Globus pallidus (tissue), 1 donor: ENCODE data around the gene VARS1.
"Not testable (repeated sequence)": the region's sequence is repeated elsewhere in the genome, so short reads cannot be mapped to it uniquely, and the experiment has no call there.

Experiments used
- DNase-seq: peaks from one replicate; pipeline ENCODE4 v3.0.0-alpha.2; 2015; ENCODE audit warnings: low spot score

The VARS1 gene

DNA sequence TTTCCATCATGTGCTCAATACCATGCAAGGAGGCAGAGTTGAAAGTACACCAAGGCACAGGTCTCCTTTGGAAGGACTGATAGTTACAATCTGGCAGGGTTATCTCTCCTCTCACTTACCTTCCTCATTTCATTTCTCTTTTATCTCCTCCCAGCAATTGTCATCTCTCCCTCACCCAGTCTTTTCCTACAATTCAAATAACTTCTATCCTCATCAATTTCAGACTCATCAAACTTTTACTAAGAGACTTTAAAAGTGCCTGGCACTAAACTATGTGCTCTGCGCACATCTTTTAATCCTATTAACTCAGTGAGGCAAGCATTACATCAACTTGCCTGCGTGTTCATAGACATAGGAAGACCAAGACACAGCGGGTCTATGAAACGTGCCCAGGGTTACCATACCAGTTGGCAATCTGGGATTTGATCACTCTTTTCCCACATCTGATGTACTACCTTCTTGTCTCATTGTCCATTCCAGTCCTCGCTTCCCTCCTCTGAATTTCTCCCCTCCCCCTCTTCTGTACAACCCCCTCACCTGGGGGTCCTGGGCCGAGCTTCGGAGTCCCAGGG, 1.2 kb downstream of the VARS1 start:
- DNase-seq = no peak

DNA sequence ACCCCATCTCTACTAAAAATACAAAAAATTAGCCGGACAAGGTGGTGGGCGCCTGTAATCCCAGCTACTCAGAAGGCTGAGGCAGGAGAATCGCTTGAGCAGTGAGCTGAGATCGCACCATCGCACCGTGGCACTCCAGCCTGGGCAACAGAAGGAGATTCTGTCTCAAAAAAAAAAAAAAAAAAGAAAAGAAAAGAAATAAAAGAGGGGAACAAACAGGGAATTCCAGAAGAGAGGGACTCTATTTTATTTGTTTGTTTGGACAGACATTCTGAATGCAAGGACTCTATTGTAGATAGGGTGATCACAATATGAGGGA, 1.7 kb downstream of the VARS1 start:
- not testable (repeated sequence) for DNase-seq

DNA sequence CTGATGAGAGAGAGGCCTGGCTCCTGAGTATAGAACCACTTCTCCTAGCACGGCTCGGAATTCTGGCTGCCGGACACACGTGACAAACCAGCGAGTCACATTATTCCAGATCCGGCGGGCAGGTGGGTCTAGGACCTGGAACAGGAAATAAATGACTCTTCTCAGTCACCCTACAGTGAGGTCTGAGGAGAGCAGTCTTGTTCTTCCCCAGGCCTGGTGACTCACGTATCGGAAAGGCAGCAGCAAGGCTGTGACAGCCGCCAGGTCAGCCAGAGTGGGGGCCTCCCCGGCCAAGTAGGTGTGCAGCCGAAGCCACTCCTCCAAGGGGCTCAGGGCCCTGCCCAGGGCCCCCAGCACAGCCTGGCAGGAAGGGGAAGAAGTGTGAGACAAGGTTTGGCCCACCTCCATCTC, 2.8 kb downstream of the VARS1 start:
- no peak for DNase-seq

DNA sequence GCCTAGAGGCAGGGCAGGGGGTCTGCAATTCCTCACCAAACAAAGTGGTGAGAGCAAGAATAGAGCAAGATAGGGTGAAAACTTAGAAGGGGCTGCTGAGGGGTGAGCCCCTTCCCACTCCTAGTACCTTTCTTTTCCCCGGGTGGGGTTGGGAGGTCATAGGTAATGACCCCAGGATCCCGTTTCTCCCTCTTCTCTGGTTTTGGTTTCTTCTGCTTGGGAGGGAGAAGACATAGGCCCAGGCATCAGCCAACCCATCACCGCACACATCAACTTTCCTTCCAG, 3.5 kb downstream of the VARS1 start:
- DNase-seq = no peak

DNA sequence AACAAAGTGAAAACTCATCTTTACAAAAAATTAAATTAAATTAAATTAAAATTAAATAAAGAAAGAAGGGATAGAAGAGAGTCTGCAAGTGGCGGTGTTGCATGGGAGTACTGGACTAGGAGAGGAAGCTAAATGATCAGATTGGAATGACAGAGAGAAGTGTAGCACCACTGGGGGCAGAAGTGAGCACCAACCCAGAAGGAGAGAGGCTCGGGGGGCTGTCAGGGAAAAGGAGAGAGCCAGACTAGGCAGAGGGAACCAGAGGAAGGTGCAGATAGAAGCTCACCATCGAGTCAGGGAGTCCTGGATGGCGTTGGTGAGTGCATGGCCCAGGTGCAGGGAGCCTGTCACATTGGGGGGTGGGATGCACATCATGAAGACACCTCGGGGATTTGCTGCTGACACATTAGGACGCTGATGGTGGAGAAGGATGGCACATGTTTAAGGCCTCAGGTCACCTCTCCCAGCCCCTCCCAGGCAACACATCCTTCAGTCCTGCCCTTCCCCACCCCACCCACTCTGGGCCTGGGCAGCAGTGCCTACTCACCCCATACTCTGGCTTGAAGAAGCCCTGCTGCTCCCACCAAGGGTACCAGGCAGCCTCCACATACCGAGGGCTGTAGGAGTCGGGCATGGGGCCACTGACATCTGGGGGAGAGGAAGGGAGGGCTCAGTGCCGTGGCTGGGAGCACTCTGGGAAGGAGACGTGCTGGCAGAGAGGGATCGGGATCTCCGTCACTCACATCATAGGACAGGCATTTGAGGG, 4.0 kb downstream of the VARS1 start:
- DNase-seq = no peak

DNA sequence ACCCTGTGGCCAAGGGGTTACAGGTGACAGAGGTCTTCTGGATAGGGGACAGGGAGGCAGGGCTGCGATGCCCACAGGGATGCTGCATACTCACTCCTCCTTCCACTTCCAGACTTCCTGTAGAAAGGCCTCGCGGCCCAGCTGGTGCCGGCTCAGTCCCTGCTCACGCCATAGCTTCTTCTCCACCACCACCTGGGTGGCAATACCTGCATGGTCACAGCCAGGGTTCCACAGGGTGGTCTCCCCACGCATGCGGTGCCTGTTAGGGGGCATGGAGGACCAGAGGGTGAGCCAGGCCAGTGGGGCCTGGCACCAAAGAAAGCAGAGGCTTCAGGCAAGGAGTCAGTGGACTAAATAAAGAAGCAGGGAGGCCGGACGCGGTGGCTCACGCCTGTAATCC, 10.1 kb downstream of the VARS1 start:
- DNase-seq = no peak

DNA sequence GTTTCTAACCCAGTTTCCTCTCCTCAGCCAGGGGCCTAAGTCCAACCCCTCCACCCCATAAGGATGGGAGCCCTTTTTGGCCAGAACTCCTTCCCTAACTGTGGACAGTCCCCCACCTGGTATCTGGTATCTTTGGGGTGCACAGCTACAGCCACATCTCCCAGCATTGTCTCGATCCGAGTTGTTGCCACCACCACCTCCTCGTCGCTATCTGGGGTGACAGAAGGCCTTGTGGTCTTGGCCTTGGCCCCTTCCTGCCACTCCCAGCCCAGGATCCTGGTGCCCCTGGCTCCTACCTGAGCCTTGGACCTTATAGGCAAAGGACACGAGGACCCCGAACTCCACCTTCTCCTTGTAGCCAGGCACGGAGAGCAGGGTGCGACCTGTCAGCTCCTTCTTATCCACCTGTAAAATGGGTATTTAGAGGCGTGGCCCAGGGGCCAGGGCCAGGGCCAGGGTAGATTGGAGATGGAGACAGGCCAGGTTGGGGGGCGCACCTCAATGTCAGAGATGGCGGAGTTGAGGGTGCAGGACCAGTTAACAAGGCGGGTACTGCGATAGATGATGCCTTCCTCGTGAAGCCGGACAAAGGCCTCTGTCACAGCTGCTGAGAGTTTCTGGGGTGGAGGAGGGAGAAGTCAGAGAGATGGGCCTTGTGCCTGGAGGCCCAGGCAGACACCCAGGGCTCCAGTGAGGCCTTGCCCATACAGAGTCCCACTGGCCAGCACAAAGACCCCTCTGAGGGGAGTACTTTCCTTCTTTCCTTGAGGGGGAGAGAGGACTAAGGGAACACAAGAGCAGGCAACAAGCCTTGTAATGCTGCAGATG, 11.2 kb downstream of the VARS1 start:
- DNase-seq = peak; percentile 43

DNA sequence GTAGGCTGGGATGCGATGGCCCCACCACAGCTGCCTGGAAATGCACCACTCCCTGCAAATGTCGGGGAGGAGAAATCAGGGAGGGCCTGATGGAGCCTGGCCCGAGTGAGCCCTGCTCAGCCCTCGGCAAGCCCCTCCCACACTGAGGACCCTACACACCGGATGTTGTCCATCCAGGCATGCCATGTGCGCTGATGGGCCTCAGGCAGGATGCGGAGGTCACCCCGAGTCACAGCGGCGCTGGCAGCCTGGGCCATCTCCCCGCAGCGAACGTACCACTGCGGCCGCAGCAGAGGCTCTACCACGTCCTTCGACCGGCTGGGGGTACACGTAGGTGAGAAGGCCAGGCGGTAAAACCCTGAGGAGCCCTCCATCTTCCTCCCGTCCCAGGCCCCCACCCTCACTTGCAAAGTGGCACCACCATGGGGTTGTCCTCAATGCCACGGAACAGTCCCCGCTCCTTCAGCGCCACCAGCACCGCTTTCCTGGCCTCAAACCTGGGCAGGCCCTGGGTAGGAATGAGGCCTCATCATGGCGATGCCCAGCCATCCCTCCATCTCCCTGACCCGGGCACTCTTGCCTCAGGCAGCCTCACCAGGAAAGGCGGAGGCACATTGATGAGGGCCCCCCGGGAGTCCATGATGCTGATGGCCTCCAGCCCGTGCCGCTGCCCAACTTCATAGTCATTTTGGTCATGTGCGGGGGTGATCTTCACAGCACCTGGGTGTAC, 13.3 kb downstream of the VARS1 start:
- DNase-seq = no peak

DNA sequence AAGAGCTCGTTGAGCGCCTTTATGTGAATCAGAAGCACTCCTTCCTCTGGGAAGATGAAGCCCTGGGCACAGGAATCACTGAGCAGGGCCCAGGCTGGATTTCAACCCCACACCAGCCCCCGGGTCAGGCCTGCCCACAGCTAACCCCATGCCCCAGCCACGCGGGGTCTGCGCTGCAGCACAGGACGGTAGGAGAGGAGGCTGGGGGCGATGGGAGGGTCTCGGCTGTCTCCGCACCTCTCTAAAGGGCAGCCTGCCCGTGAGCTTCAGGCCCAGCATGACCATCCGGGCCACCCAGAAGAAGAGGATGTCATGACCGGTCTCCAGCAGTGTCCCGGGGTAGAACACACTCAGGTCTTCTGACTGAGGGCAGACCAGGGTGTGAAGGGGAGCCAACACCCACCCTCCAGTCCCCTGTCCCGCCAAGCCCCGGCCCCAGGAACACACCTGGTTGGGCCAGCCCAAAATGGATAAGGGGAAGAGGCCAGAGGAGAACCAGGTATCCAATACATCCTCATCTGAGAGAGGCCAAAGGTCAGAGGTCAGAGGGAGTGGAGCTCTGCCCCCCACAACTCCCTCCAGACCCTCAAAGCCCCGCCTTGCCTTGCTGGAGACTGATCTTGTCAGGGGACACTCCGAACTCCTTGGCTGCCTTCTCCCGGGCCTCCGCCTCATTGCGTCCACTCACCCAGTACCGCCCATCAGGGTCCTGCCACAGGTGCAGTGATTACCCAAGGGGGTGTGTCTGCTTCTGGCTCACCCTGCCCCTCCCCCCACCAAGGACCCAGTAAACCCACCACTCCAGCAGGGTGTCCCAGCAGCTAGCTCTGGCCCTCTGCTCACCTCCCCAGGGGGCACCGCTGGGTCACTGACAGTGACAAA, 14.1 kb downstream of the VARS1 start:
- no peak for DNase-seq

DNA sequence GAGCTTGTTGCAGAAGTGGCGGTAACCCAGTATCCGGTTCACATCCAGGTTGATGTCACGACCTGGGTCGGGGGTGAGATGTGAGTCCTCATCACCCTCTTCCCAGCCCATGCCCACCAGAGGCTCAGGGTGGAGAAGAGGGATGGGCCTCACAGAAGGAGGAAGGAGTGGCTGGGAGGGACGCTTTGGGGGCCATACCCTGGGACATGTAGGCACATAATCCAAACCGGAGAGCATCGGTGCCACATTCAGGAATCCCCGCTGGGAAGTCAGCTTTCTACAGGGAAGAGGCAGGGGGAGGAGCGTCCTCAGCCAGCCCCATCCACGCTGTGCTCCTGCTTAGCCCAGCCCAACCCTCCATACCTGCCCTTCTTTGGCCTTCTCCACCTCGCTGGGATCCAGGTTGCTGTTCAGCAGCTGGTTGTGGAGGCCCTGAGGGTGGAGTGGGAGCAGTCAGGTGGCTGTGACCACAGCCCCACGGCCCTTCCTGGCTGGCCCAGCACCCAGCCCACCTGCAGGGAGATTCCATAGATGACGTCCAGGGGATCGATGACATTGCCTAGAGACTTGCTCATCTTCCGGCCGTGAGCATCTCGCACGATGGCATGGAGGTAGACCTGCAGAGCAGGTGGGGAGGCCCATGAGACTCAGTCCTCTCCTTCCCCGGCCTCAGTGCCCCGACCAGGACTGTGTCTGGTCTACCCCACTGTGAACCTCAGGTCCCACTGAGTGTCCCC, 14.9 kb downstream of the VARS1 start:
- DNase-seq = no peak

DNA sequence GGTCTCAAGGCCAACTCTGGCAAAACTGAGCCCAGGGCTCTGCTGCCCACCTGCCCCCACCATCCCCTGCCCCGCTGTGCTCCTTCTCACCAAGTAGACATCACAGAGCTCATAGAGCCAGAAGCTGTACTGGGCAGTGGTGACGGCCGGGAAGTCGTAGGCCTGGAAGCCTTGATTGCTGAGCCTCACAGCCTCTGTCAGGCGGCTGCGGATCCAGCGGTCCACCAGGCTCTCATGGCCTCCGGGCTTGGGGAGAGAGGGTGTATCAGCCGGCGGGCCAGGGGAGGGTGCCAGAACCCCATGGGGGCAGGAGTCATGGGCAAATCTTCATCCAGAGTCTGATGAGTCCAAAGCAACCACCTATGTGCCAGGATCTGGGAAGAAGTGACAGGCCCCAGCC, 15.6 kb downstream of the VARS1 start:
- no peak for DNase-seq

DNA sequence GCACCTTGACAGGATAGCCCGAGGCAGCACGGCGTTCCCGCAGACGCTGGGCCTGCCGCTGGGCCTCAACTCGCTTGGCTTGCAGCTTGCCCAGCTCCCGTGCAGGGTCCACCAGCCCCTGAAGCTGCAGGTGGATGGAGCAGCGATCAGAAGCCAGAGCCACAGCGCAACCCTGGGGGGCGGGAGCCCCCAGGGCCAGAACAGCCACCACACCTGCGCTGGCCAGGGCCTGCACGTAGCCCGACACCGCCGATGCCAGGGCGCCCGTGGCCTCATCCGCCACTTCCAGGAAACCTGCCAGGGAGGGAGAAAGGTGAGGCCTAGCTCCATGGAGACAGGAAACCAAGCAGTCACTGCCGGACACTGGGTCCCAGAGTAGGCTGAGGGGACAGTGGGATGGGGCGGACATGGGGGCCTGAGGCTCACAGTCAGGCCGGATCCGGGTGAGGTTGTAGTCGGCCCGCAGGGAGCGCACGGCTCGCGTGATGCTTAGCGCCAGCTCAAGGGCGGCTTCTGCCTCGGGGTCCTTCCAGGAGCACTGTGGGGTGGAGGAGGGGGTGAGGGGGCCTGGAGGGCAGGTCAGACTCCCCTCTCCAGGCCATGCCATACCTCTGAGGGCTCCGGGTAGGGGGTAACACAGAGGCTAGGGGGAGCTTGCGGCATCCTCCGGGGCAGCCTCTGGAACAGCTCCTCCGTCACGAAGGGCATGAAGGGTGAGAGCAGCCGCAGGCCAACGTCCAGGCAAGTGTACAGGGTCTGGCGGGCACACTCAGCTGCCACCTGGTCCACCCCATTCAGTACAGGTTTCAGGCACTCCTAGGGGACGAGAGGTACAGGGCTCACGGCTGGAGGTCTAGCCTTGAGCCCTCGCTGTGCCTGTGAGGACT, 16.3 kb downstream of the VARS1 start:
- DNase-seq = no peak

DNA sequence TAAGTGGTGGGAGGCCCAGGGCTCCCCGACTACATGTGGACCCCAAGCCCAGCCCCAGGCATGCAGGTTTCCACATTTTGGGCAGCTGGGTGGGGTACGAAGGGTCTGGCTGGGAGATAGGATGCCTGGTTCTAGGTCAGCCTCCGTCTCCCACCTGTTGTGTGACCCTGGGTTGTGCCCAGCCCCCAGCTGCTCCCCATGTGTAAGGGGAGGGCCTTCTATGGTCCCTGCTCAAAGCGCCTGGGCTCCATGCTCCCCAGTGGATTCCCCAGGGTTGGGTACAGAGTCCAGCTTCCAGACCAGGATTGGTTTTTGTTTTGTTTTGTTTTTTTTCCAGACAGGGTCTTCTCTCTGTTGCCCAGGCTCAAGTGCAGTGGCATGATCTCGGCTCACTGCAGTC, 17.4 kb downstream of the VARS1 start:
- no peak for DNase-seq

DNA sequence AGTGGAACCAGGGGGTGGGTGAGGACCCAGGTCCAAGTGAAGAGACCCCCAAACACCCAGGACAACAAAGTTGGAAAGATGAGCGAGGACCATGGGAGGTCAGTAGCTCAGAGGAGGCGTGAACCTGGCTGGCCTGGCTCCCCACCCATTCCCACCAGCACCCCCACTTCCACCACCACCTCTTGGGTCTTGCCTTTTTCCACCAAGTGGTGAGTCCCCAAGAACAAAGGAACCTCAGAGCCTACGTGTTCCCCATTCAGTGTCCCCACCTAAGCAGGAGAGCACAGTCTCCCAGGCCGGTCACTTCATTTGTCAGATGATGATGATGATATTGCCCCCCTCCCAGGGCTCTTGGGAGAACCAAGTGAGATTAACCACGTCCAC, 17.9 kb downstream of the VARS1 start:
- no peak for DNase-seq

DNA sequence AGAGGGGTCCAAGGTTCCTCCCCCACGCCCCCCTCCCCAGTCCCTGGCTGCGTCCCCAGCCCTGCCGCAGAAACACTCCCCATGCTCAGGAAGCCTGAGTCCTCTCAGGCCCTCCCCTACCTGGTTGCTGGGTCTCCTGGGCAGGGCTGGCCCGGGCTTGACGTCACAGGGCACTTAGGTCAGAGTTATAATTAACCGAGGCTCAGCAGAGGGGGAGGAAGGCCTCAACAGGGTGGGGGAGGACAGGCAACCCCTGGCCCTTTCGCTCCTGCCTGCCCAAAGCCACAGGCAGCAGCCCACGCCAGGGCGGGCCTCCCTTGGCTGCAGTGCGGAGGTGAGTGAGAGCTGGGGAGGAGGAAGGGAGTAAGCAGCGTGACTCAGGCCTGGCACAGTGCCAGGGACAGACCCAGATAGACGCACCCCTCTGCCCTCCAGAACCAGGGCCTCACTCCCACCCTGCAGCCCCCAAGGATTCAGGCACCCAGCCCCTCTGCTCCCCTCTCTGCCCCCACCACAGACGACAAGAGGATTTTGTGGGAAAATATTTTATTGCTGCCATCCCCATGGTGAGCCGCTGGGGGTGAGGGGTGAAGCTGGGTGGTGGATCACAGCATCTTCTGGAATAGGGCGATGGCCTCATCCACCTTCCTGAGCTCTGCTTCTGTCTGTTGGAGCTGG, 18.4 kb downstream of the VARS1 start, which contains the start of gene VWA7:
TSS of gene VWA7 (minus strand) at position 340 of the 678 bp plus-strand sequence. CDS start 549 bp downstream, outside the sequence.
- no peak for DNase-seq

DNA sequence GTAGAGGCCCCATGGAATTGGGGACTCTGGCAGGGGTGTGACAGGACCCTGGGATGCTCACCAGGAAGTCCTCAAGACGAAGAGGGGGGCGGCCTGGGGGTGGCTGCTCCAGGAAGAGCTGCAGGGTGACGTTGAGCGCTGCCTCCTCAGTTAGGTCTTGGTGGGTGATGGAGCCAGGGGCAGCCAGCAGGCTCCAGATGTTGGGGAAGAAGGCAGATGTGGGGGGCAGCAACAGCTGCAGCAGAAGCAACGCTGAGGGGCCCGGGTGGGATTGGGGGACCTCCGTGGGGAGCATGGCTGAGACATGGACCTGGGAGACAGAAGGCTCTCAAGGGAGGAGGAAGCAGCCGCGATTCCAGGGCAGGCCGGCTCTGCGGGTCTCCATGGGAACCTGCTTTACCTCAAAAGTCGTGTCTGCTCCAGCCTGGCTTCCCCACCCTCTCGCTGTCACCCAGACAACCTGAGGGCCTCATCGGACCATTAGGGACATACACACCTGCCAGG, 19.0 kb downstream of the VARS1 start:
- no peak for DNase-seq

DNA sequence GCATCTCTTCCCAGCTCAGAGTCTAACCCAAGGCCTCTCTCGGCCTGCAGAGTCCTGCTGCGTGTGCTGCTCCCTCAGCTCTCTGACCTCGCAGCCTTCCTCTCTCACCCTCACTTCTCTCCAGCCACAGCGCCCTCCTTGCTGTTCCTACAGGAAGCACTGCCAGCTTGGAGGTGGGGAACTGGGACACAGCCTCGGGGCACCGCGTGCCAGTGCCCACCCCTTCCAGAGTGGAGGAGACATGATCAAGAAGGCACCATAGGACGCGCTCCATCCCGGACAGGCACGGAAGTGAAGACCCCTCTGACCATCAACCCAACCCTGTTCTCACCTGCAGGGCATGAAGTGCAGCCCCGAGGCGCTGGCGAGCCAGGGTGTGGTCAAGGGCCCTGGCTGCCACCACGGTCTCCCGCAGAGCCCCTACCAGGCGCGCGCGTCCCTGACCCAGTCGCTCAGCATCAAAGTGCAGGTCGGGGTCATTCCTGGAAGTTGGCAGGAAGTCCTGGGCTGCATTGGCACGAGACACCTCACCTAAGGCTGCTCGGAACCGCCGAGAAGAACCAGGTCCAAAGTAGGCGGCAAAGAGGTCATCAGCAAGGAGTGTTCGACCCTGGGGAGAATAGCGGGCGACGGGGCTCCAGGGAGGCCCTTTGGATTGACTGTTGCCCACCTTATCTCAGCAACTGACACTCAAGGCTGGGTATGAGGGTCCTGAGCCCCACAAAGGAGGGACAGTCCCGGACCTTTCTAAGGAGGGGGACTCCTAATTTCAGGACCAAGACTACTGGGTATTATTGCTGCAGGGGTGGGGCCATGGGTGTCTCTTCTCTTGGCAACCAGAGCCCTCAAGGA, 19.7 kb downstream of the VARS1 start:
- no peak for DNase-seq

DNA sequence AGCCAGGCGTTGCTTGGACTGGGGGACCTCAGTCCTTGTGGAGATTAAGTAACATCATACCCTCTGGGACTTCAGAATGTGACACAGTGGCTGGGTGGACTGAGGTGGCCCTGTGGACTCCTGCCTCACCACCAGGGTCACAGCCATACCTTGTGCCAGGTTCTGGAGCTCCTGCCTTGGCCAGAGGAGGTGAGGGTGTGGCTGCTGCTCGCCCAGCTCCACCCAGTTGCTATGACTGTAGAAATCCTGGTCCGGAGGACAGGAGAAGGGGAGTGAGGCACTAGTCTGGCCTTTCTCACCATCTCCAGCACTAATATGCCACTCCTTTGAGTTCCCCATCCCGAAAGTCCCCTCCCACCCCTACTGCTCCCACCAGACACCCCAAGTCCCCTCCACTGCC, 20.4 kb downstream of the VARS1 start:
- no peak for DNase-seq
